GM18867 (cell line): ENCODE measurements around the gene CC2D2A.

Experiments
- ATAC-seq: cut with Tn5 transposase; IDR thresholded peaks from one replicate; pipeline ENCODE4 v1.9.1; 2021; ENCODE audit warnings: mild to moderate bottlenecking, moderate library complexity; ENCODE audit not compliant: unreplicated experiment

Gene CC2D2A

GRCh38 chr4:15636818-15637217, 167.1 kb downstream of the CC2D2A start:
- ATAC-seq = no peak

- ATAC-seq = no peak
Measured at GRCh38 chr4:15638418-15638817, 168.7 kb downstream of the CC2D2A start.

- ATAC-seq = no peak
Measured at GRCh38 chr4:15648600-15648999, 178.9 kb downstream of the CC2D2A start.

- ATAC-seq = peak; percentile 54
Measured at GRCh38 chr4:15649914-15650545, 180.3 kb downstream of the CC2D2A start.
